IMR-90 (cell line): ENCODE measurements around the gene RUFY2. TPM values are rescaled to one million over a fixed set of nuclear protein-coding genes. Genes with fewer than 3 reads are reported as not detected.

Source experiments
- ATAC-seq: fragments of 200-7000 bp; cut with Tn5 transposase; 2 replicates; pipeline ENCODE4 v1.9.1; 2020; ENCODE audit warnings: low read depth, mild to moderate bottlenecking, moderate library complexity
- BruUV-seq: library from RNA; stranded (reverse); fragments of 400-500 nt; replicated peaks from 2 replicates; lab custom pipeline; 2021; lab: Mats Ljungman, UMichigan
- CTCF ChIA-PET: fragments of 300-600 bp; formaldehyde crosslinking; extraction: SDS; loops from one replicate; lab custom pipeline; 2021; ENCODE audit warnings: antibody characterized with exemption; lab: Yijun Ruan, JAX
- POLR2A ChIA-PET: fragments of 300-600 bp; sonication (Branson Sonifier 250); formaldehyde crosslinking; loops from one replicate; lab custom pipeline; 2022; ENCODE audit warnings: antibody characterized with exemption; ENCODE audit not compliant: unreplicated experiment; lab: Charles Lee
- DNase-seq: peaks from one replicate; pipeline ENCODE4 v3.0.0; 2013
- H2AFZ ChIP-seq: replicated peaks from 2 replicates; pipeline ENCODE3; 2013; ENCODE audit warnings: low read length, mild to moderate bottlenecking; ENCODE audit not compliant: poor library complexity
- H2AK5ac ChIP-seq: 2 replicates; pipeline ENCODE4 v1.6.1; 2013; ENCODE audit warnings: low read depth, low read length, inconsistent platforms
- H2AK9ac ChIP-seq: replicated peaks from 2 replicates; pipeline ENCODE3; 2013; ENCODE audit warnings: mild to moderate bottlenecking, low read depth, low read length, moderate library complexity; ENCODE audit not compliant: poor library complexity
- H2BK120ac ChIP-seq: 2 replicates; pipeline ENCODE4 v1.6.1; 2013; ENCODE audit warnings: low read depth, low read length, inconsistent platforms
- H2BK15ac ChIP-seq: 3 replicates; pipeline ENCODE4 v1.6.1; 2013; ENCODE audit warnings: low read depth, low read length, inconsistent platforms
- H2BK20ac ChIP-seq: 2 replicates; pipeline ENCODE4 v1.6.1; 2013; ENCODE audit warnings: low read depth, mild to moderate bottlenecking, inconsistent platforms, low read length, moderate library complexity
- H2BK5ac ChIP-seq: 2 replicates; pipeline ENCODE4 v1.6.1; 2013; ENCODE audit warnings: mild to moderate bottlenecking, low read depth, low read length, inconsistent platforms; ENCODE audit not compliant: poor library complexity, severe bottlenecking
- H3K14ac ChIP-seq: replicated peaks from 2 replicates; pipeline ENCODE4 v1.6.1; 2013; ENCODE audit warnings: low read depth, low read length, inconsistent platforms
- H3K18ac ChIP-seq: 2 replicates; pipeline ENCODE4 v1.6.1; 2013; ENCODE audit warnings: low read depth, low read length, control low read depth
- H3K23ac ChIP-seq: 2 replicates; pipeline ENCODE4 v1.6.1; 2013; ENCODE audit warnings: low read depth, low read length, inconsistent platforms
- H3K27ac ChIP-seq: 2 replicates; pipeline ENCODE4 v1.5.1; 2013; ENCODE audit warnings: mild to moderate bottlenecking, control low read depth, low read length; ENCODE audit not compliant: insufficient read depth
- H3K27me3 ChIP-seq: 2 replicates; pipeline ENCODE4 v1.6.1; 2013; ENCODE audit warnings: low read length; ENCODE audit not compliant: control insufficient read depth, insufficient read depth
- H3K36me3 ChIP-seq: 2 replicates; pipeline ENCODE4 v1.6.1; 2013; ENCODE audit warnings: low read length, mixed read lengths; ENCODE audit not compliant: control insufficient read depth, insufficient read depth
- H3K4ac ChIP-seq: 2 replicates; pipeline ENCODE4 v1.6.1; 2013; ENCODE audit warnings: low read depth, low read length, inconsistent platforms
- H3K4me1 ChIP-seq: 2 replicates; pipeline ENCODE4 v1.6.1; 2013; ENCODE audit warnings: low read length, mixed read lengths; ENCODE audit not compliant: control insufficient read depth, insufficient read depth
- H3K4me2 ChIP-seq: 2 replicates; pipeline ENCODE4 v1.6.1; 2013; ENCODE audit warnings: low read depth, mild to moderate bottlenecking, control low read depth, low read length, moderate library complexity
- H3K4me3 ChIP-seq: 2 replicates; pipeline ENCODE4 v1.5.1; 2013; ENCODE audit warnings: low read depth, mild to moderate bottlenecking, control low read depth, low read length, moderate library complexity; ENCODE audit not compliant: insufficient read depth
- H3K56ac ChIP-seq: 2 replicates; pipeline ENCODE4 v1.6.1; 2013; ENCODE audit warnings: low read length, inconsistent platforms; ENCODE audit not compliant: insufficient read depth; ENCODE audit errors: extremely low read depth
- H3K79me1 ChIP-seq, 2 experiments: 2 replicates each; pipeline ENCODE4 v1.6.1; 2013; ENCODE audit warnings: low read length in 2 of 2, inconsistent platforms in 1 of 2, low read depth in 1 of 2
- H3K9ac ChIP-seq: 2 replicates; pipeline ENCODE4 v1.6.1; 2013; ENCODE audit warnings: low read depth, low read length, control low read depth
- H3K9me1 ChIP-seq: 2 replicates; pipeline ENCODE4 v1.6.1; 2013; ENCODE audit warnings: low read length, inconsistent platforms; ENCODE audit not compliant: insufficient read depth
- H3K9me3 ChIP-seq: 2 replicates; pipeline ENCODE4 v1.6.1; 2013; ENCODE audit warnings: low read length; ENCODE audit not compliant: control insufficient read depth, insufficient read depth
- H4K20me1 ChIP-seq: 2 replicates; pipeline ENCODE4 v1.6.1; 2013; ENCODE audit warnings: low read length, inconsistent platforms; ENCODE audit not compliant: insufficient read depth
- H4K5ac ChIP-seq: 2 replicates; pipeline ENCODE4 v1.6.1; 2013; ENCODE audit warnings: mild to moderate bottlenecking, low read depth, low read length, control low read depth
- H4K8ac ChIP-seq, 2 experiments: 2 replicates each; pipeline ENCODE4 v1.6.1; 2013; ENCODE audit warnings: low read depth in 2 of 2, low read length in 2 of 2, control low read depth in 1 of 2, inconsistent platforms in 1 of 2
- H4K91ac ChIP-seq: 2 replicates; pipeline ENCODE4 v1.6.1; 2013; ENCODE audit warnings: low read depth, low read length, inconsistent platforms; ENCODE audit not compliant: insufficient read depth
- CHD1 ChIP-seq: IDR thresholded peaks from 2 replicates; pipeline ENCODE4 v1.6.1; 2012; ENCODE audit warnings: low read depth, low read length, improper control_type of control experiment
- CTCF ChIP-seq: conservative IDR thresholded peaks from 2 replicates; pipeline ENCODE4 v1.5.1; 2012; ENCODE audit warnings: mild to moderate bottlenecking, low read depth, low read length, improper control_type of control experiment
- MXI1 ChIP-seq: IDR thresholded peaks from 2 replicates; pipeline ENCODE4 v1.6.1; 2012; ENCODE audit warnings: low read depth, mild to moderate bottlenecking, low read length, moderate library complexity, borderline replicate concordance
- RAD21 ChIP-seq: IDR thresholded peaks from 2 replicates; pipeline ENCODE4 v1.6.1; 2012; ENCODE audit warnings: low read length, improper control_type of control experiment
- RCOR1 ChIP-seq: IDR thresholded peaks from 2 replicates; pipeline ENCODE4 v1.6.1; 2012; ENCODE audit warnings: mild to moderate bottlenecking, low read length, improper control_type of control experiment; ENCODE audit not compliant: insufficient replicate concordance
- RFX5 ChIP-seq: IDR thresholded peaks from 2 replicates; pipeline ENCODE4 v1.8.0; 2012; ENCODE audit warnings: low read depth, mild to moderate bottlenecking, low read length, moderate library complexity
- SMC3 ChIP-seq: fragments of 150-350 bp; IDR thresholded peaks from 2 replicates; pipeline ENCODE4 v1.6.1; 2016; ENCODE audit warnings: low read depth, mild to moderate bottlenecking, antibody characterized with exemption, low read length, moderate library complexity
- WGBS, 2 experiments: methylation state at CpG; one replicate each; pipeline versions ENCODE4 v1.1.5 to v1.1.7; 2013; ENCODE audit warnings: missing lambda C conversion rate in 2 of 2; ENCODE audit not compliant: insufficient read length in 1 of 2; ENCODE audit errors: extremely low coverage in 2 of 2; 5-methylcytosine and 5-hydroxymethylcytosine counted together
- dilution Hi-C: fragments of 300-500 bp; cut with HindIII; formaldehyde crosslinking; loops from one replicate; pipeline ENCODE4 v1.14.3; 2018; ENCODE audit warnings: low sequenced_read_pairs; ENCODE audit not compliant: unreplicated experiment
- in situ Hi-C: fragments of 300-500 bp; cut with MboI; formaldehyde crosslinking; loops from 3 replicates; pipeline ENCODE4 v1.14.3; 2019; ENCODE audit warnings: low sequenced_read_pairs, inconsistent platforms, mixed read lengths
- intact Hi-C: fragments of 100-400 bp; cut with micrococcal nuclease; formaldehyde crosslinking; loops from 2 replicates; pipeline ENCODE4 v1.10.0; 2022
- polyA plus RNA-seq, 3 experiments: library from polyadenylated mRNA; depleted of rRNA; stranded (reverse); fragments of >200 nt; gene quantifications; 2 replicates each; pipeline ENCODE4 v1.2.3, GENCODE V29; 2012; ENCODE audit warnings: low replicate concordance in 1 of 3
- total RNA-seq: library from RNA; depleted of rRNA; stranded (reverse); fragments of >200 nt; gene quantifications from 2 replicates; pipeline ENCODE4 v1.2.3, GENCODE V29; 2012

Gene RUFY2
- total and polyA plus RNA-seq, 2 of the 4 experiments (the other 2 are of a cell fraction): 6.7 to 6.8 TPM

- dilution Hi-C loops: no loop called here
Observed at GRCh38 chr10:68408898-68409518, 1.9 kb upstream of the RUFY2 start.

More at GRCh38 chr10:68408898-68409518, 1.9 kb upstream of the RUFY2 start:
- TF ChIP-seq RFX5 (no peak), RAD21 (no peak), MXI1 (no peak), CTCF (no peak), CHD1 (no peak), RCOR1 (no peak), SMC3 (no peak)
- Histone ChIP-seq H3K23ac (no peak overlapping the region), H3K56ac (no peak overlapping the region), H3K4me3 (no peak overlapping the region), H2AK9ac (no peak overlapping the region), H2AFZ (no peak overlapping the region), H4K20me1 (peaks cover 7% of the 10 kb centered on the region), H2BK120ac (no peak overlapping the region), H4K5ac (no peak overlapping the region), H3K9ac (no peak overlapping the region), H3K9me3 (no peaks in the 10 kb centered on the region), H4K8ac (no peak overlapping the region), H3K4me2 (no peak overlapping the region), H3K4me1 (no peaks in the 10 kb centered on the region; the same call in 1 of the 2 replicates), H3K36me3 (no peaks in the 10 kb centered on the region), H4K91ac (no peak overlapping the region), H2AK5ac (no peak overlapping the region), H3K27me3 (no peaks in the 10 kb centered on the region), H3K14ac (no peak overlapping the region), H3K4ac (no peak overlapping the region), H3K18ac (no peak overlapping the region), H3K27ac (no peak overlapping the region), H2BK20ac (no peak overlapping the region), H3K79me1 (peaks cover 0 to 26% of the 10 kb centered on the region in 2 experiments; a peak in 2 of 4 replicates), H2BK5ac (no peak overlapping the region), H2BK15ac (no peak overlapping the region), H3K9me1 (no peaks in the 10 kb centered on the region)
- in situ Hi-C loops (no loop called here), intact Hi-C loops (loop anchor here (5.0 kb wide), 1 partner anchor 313 kb away; the partner anchor contains the start of gene CCAR1)
- BruUV-seq: no TSS peak
- ChIA-PET CTCF (no interaction called here), POLR2A (no interaction called here)
- WGBS, 2 experiments: no CpG with 5 or more reads among the region's 2 CpGs
- DNase-seq (no peak), ATAC-seq (no peak)
